K562 (cell line): ENCODE results near the gene PRXL2A. TPM values are rescaled to one million over a fixed set of nuclear protein-coding genes. Genes with fewer than 3 reads are reported as not detected.

ENCODE experiments used
- ATAC-seq: fragments of 200-7000 bp; cut with Tn5 transposase; 3 replicates; pipeline ENCODE4 v1.9.1; 2020; ENCODE audit warnings: moderate library complexity
- BruUV-seq: library from RNA; stranded (reverse); fragments of 400-500 nt; replicated peaks from 2 replicates; lab custom pipeline; 2021; lab: Mats Ljungman, UMichigan
- CTCF ChIA-PET: fragments of 300-600 bp; formaldehyde crosslinking; extraction: SDS; loops from one replicate; lab custom pipeline; 2021; ENCODE audit warnings: low intra/inter-chr PET ratio; lab: Yijun Ruan, JAX
- POLR2A ChIA-PET: fragments of 300-600, 350-650 bp; sonication (Branson Sonifier 250); formaldehyde crosslinking; extraction: SDS; loops from one replicate; lab custom pipeline; 2021; ENCODE audit warnings: antibody characterized with exemption, inconsistent platforms; lab: Yijun Ruan, JAX
- DNase-seq, 4 experiments: peaks; one replicate each; pipeline versions ENCODE4 v3.0.0 to v3.0.0-alpha.2; 2011 to 2018; ENCODE audit warnings: low spot score in 3 of 4, mixed read lengths in 3 of 4; ENCODE audit errors: extremely low read depth in 1 of 4
- FAIRE-seq: peaks from 2 replicates; lab custom pipeline; 2011; peaks lifted over from hg19 to GRCh38; lab: Jason Lieb, UNC
- H2AFZ ChIP-seq: 2 replicates; pipeline ENCODE4 v1.6.0; 2011; ENCODE audit warnings: low read depth, low read length, control low read depth, inconsistent platforms
- H3K27ac ChIP-seq: fragments of 200-600 bp; 3 replicates; pipeline ENCODE4 v1.8.0; 2011; ENCODE audit warnings: low read depth, mild to moderate bottlenecking, control low read depth, inconsistent platforms, low read length, moderate library complexity, mixed read lengths; ENCODE audit errors: extremely low read depth
- H3K27me3 ChIP-seq, 2 experiments: fragments of 300-600 bp in 1 of 2; 2 replicates in 1 of 2; 3 replicates in 1 of 2; pipeline versions ENCODE4 v1.6.0 to v1.8.0; 2011; ENCODE audit warnings: inconsistent platforms in 2 of 2, low read length in 2 of 2, mild to moderate bottlenecking in 1 of 2, mixed read lengths in 1 of 2, moderate library complexity in 1 of 2; ENCODE audit not compliant: control insufficient read depth in 2 of 2, insufficient read depth in 2 of 2
- H3K36me3 ChIP-seq: fragments of 300-600 bp; 3 replicates; pipeline ENCODE4 v1.8.0; 2011; ENCODE audit warnings: mild to moderate bottlenecking, low read length, inconsistent platforms; ENCODE audit not compliant: control insufficient read depth, insufficient read depth
- H3K4me1 ChIP-seq, 2 experiments: fragments of 200-600 bp in 1 of 2; replicated peaks in 1 of 2; 2 replicates in 1 of 2; 3 replicates in 1 of 2; pipeline versions ENCODE4 v1.5.1 to v1.8.0; 2011; ENCODE audit warnings: inconsistent platforms in 2 of 2, low read length in 2 of 2, mild to moderate bottlenecking in 1 of 2, mixed read lengths in 1 of 2, moderate library complexity in 1 of 2; ENCODE audit not compliant: control insufficient read depth in 2 of 2, insufficient read depth in 2 of 2
- H3K4me2 ChIP-seq: 2 replicates; pipeline ENCODE4 v1.6.1; 2011; ENCODE audit warnings: low read length, control low read depth, inconsistent platforms, mixed read lengths; ENCODE audit not compliant: insufficient read depth
- H3K4me3 ChIP-seq: fragments of 200-600 bp; sonication (generic), shearing (Covaris generic); 2 replicates; pipeline ENCODE4 v1.5.1; 2016; ENCODE audit warnings: control low read depth, inconsistent platforms
- H3K79me2 ChIP-seq: fragments of 200-600 bp; 3 replicates; pipeline ENCODE4 v1.8.0; 2011; ENCODE audit warnings: low read length, inconsistent platforms; ENCODE audit not compliant: control insufficient read depth, insufficient read depth
- H3K9ac ChIP-seq, 2 experiments: 2 replicates each; pipeline versions ENCODE4 v1.6.0 to v1.6.1; 2011; ENCODE audit warnings: low read depth in 2 of 2, low read length in 2 of 2, control low read depth in 1 of 2, inconsistent platforms in 1 of 2, mild to moderate bottlenecking in 1 of 2, mixed read lengths in 1 of 2; ENCODE audit not compliant: insufficient read depth in 1 of 2
- H3K9me1 ChIP-seq: one replicate; pipeline ENCODE4 v1.6.0; 2011; ENCODE audit warnings: inconsistent platforms, mild to moderate bottlenecking, low read length, moderate library complexity; ENCODE audit not compliant: control insufficient read depth, insufficient read depth
- H3K9me3 ChIP-seq: replicated peaks from 2 replicates; pipeline ENCODE4 v1.5.1; 2011; ENCODE audit warnings: low read depth, low read length, inconsistent platforms; ENCODE audit not compliant: control insufficient read depth, insufficient read depth
- H4K20me1 ChIP-seq: replicated peaks from 2 replicates; pipeline ENCODE4 v1.6.1; 2011; ENCODE audit warnings: low read length, inconsistent platforms, mixed read lengths; ENCODE audit not compliant: control insufficient read depth, insufficient read depth
- SNRNP70 ChIP-seq: fragments of 200-400 bp; formaldehyde crosslinking; optimal IDR thresholded peaks from 2 replicates; pipeline ENCODE3; 2017; ENCODE audit warnings: low read depth, low read length
- USF2 ChIP-seq: sonication (generic); formaldehyde crosslinking; IDR thresholded peaks from 2 replicates; pipeline ENCODE4 v1.5.0; 2020; ENCODE audit warnings: missing genetic modification reagents
- ZNF407 ChIP-seq: fragments of 450-650 bp; IDR thresholded peaks from 2 replicates; pipeline ENCODE4 v1.6.1; 2016; ENCODE audit warnings: low read depth
- ZNF76 ChIP-seq: fragments of 250-450 bp; sonication (Bioruptor Pico); IDR thresholded peaks from 2 replicates; pipeline ENCODE4 v1.4.0; 2020; ENCODE audit warnings: mild to moderate bottlenecking, moderate library complexity, borderline replicate concordance
- WGBS: fragments of 100-300 bp; shearing (Covaris generic); methylation state at CpG from one replicate; pipeline ENCODE4 v1.1.6; 2016; ENCODE audit warnings: low coverage, mixed read lengths; ENCODE audit not compliant: insufficient coverage; ENCODE audit errors: missing lambda C conversion rate; 5-methylcytosine and 5-hydroxymethylcytosine counted together
- in situ Hi-C: fragments of 300-500 bp; cut with MboI; formaldehyde crosslinking; loops from 4 replicates; pipeline ENCODE4 v1.15.0; 2018; ENCODE audit warnings: inconsistent platforms, mixed read lengths
- intact Hi-C: fragments of 100-400 bp; cut with micrococcal nuclease; formaldehyde crosslinking; loops from 2 replicates; pipeline ENCODE4 v1.14.2; 2022
- polyA plus RNA-seq, 8 experiments: library from polyadenylated mRNA; depleted of rRNA in 4 of 8; stranded (reverse) in 5 of 8; unstranded in 3 of 8; fragments of >200 nt; fragmentation: Nextera tagmentation in 2 of 8; fragmentation: Illumina TruSeq in 1 of 8; extraction: Ambion mirVana in 2 of 8; extraction: Trizol in 1 of 8; gene quantifications; 2 replicates each; pipeline versions ENCODE4 v1.2.1 to v1.2.3, GENCODE V29; 2011 to 2014; ENCODE audit warnings: inconsistent platforms in 1 of 8, missing spikeins in 1 of 8
- total RNA-seq, 7 experiments: library from RNA; depleted of rRNA in 6 of 7; stranded (reverse); fragments of >200 nt in 6 of 7; fragmentation: Illumina TruSeq in 2 of 7; extraction: Trizol in 2 of 7; gene quantifications; 2 replicates each; pipeline versions ENCODE4 v1.2.1 to v1.2.3, GENCODE V29; 2011 to 2021; ENCODE audit warnings: low replicate concordance in 1 of 7

Gene PRXL2A
- total and polyA plus RNA-seq, 9 of the 15 experiments (the other 6 are each of a cell fraction or from before 2014, with no cell fraction given), result 0.14 to 1.2 (median 0.75) TPM

GRCh38 chr10:80365510-80365909, 42.8 kb upstream of the PRXL2A start:
- ATAC-seq (no peak), FAIRE-seq (no peak), DNase-seq (no peak)
- Histone ChIP-seq H3K9me1 (no peaks in the 10 kb centered on the region), H3K27me3 (no peaks in the 10 kb centered on the region), H2AFZ (no peak overlapping the region), H3K4me2 (no peak overlapping the region), H3K36me3 (no peaks in the 10 kb centered on the region), H3K9me3 (no peaks in the 10 kb centered on the region), H3K79me2 (no peaks in the 10 kb centered on the region), H3K4me1 (no peaks in the 10 kb centered on the region), H3K27ac (no peak overlapping the region), H3K9ac (no peak overlapping the region), H3K4me3 (no peak overlapping the region), H4K20me1 (no peaks in the 10 kb centered on the region)
- 0% methylated on average over 1 of the region's 1 CpG for WGBS
- ChIA-PET CTCF (no interaction called here), POLR2A (interaction anchor here (0.6 to 1.2 kb wide), 3 partner anchors 8 to 38 kb away, joined by 3 to 5 read pairs (median 3); no protein-coding TSS in a partner anchor)
- intact Hi-C loops, result no loop called here
- in situ Hi-C loops, result no loop called here
- BruUV-seq, result no TSS peak
- TF ChIP-seq USF2 (no peak), ZNF76 (CRISPR knock-in tag) (no peak), ZNF407 (no peak), SNRNP70 (no peak)
